HG03342 (cell line): ENCODE data around the gene PNMA1.

Experiments used
- ATAC-seq: cut with Tn5 transposase; IDR thresholded peaks from one replicate; pipeline ENCODE4 v1.9.1; 2021; ENCODE audit warnings: mild to moderate bottlenecking, moderate library complexity; ENCODE audit not compliant: unreplicated experiment

Gene PNMA1, protein sequence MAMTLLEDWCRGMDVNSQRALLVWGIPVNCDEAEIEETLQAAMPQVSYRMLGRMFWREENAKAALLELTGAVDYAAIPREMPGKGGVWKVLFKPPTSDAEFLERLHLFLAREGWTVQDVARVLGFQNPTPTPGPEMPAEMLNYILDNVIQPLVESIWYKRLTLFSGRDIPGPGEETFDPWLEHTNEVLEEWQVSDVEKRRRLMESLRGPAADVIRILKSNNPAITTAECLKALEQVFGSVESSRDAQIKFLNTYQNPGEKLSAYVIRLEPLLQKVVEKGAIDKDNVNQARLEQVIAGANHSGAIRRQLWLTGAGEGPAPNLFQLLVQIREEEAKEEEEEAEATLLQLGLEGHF

DNA sequence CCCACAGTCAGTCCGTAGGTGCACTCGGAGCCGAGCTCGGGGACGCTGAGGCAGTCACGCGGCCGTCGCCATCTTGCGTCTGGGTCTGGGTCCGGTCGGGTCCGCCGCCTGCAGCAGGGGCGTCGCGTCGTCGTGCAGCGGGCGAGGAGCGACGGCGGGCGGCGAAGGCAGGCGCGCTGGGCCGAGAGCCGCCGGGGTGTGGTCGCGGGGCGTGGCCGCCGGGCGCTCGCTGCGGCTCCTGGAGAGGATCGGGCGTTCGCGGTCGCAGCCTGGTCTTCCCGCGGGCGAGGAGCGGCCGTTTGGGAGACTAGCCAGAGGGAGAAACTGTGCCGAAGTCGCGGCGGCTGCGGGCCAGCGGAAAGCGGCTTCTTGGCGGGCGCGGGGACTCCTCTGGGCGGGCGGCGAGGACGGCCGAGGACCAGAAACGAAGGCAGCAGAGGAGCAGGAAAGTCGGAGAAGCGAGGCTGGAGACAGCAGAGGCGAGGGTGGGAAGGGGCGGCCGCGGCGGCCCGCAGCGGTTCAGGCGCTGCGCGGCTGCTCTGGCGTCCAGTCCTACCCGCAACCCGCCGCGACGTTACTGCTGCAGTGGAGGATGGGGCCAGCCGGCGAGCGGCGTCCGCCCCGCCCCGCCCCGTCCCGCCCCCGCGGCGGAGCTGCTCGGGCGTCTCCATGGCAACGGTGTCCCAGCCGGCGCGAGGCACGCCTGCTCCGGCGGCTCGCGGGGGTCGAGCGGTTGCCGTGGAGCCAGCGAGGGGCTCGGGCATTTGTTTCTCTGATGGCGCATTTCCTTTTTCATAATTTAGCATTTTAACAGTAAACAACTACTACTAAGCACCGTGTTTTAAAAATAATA lies at the start of gene PNMA1:
TSS of gene PNMA1 (minus strand) at position 582 of the 853 bp plus-strand sequence. CDS start 745 bp downstream, outside the sequence.
- ATAC-seq = peak; percentile 60

DNA sequence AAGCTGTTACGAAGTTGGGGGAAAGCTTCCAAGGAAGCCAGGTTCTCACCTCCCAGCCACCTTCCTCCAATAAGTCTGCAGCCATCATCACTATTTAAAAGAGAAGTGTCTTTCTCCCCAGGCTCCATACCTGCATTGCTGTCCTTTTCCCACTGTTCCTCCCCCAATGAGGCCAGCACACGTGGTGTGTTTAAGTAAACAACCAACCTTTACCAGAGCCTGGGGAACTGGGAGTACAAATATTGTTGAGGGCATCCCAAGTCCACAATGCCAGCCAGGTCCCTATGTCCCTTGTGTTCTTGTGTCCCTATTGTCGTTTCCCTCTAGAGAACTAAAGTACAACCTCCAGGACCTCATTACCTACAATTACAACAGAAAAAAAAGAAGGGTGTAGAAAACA lies 49.2 kb upstream of the PNMA1 start:
- no peak for ATAC-seq

DNA sequence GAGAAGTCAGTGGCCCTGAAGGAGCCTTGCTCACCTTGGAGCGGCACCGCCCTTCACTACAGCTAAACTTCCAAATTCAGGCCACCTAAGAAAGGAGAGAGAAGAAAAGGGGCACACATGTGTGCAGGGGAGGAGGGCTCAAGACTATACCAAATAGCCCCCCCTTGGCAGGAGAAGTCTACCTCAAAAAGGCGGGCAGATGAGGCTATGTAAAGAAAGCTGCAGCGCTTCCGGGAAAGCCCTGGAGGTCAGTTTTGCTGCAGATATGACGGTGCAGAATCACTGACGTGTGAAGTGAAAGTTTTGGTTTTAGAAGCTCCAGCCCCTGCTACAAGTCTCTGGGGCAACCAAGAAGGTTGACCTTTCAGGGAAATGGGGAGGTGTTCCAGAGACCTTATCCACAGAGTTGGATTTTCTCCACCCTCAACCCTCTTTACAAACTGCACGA lies 48.2 kb upstream of the PNMA1 start:
- peak; percentile 23 for ATAC-seq

DNA sequence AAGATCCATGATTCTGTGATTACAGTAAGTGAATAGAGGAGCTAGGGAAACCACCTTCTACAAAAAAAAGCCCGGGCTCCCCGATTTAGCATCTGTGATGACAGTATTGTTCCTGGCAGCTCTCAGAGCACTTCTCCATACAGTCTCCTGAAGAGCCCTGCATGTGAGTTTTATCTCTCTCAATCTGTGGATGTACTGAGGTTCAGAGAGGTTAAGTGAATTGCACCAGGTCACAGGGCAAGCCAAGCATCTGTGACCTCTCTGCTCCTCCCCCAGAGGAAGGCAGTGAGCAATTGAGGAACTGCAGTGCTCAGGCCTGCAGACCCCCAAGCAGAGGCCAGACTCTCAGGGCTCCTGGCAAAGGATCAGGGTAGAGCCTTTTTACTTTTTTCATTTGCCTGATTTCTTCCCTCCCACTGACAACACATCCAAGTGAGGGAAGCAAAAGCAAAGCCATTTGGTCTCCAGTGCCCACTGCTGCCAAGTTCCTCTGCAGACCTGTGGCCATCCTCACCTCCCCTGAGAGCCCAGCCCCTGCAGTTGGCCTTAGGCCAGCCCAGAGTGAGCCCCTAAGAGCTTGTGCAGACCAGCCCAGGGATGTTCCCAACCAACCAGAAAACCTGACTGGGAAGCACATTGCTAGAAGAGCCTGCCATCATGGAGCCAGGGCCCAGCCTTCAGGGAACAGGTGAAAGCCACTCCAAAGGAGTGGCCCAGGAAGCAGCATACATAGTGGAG lies 47.6 kb upstream of the PNMA1 start:
- no peak for ATAC-seq

DNA sequence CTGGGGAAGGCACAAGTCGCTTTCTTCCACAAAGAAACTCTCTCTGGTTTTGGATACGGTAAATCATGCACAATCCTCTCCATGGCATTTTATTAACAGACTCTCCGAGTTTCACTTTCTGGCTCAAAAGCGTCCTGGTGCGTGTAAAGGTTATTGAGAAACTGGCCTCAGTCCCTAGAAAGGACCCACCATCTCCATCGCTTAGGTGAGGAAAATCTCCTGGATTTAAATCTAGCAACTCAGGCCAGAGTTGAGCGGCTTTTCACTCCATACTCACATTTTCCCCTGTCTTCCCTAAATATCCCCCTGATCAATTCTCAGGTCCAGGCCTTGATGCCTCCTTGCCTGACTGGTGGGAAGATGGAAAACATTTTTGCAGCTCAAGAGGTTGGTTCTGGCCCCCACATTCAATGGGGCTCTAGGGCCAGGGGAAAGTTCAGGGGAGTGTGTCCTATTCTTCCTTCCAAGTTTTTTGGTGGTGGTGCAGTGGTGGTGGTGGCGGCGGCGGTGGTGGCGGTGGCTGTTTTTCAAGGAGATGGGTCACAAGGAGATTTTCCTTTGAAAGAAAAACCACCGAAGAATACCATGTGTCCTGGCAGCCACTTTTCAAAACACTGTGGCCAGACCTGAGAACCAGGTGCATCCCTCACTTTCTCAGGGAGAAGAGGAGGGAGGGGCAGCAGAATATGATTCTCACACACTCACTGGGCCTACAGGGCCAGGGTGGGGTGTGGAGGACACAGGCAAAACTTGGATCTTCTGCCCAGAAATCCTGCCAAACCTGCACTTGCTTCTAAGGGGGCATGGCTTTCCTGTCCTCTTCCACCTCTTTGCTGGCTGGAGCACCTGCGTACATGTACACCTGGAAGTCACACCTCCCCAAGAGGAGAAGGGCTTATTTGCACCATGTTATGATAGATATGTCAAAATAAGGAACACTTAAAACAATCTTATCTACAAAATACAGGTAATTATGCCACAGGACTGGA lies 46.7 kb upstream of the PNMA1 start:
- peak; percentile 3 for ATAC-seq

DNA sequence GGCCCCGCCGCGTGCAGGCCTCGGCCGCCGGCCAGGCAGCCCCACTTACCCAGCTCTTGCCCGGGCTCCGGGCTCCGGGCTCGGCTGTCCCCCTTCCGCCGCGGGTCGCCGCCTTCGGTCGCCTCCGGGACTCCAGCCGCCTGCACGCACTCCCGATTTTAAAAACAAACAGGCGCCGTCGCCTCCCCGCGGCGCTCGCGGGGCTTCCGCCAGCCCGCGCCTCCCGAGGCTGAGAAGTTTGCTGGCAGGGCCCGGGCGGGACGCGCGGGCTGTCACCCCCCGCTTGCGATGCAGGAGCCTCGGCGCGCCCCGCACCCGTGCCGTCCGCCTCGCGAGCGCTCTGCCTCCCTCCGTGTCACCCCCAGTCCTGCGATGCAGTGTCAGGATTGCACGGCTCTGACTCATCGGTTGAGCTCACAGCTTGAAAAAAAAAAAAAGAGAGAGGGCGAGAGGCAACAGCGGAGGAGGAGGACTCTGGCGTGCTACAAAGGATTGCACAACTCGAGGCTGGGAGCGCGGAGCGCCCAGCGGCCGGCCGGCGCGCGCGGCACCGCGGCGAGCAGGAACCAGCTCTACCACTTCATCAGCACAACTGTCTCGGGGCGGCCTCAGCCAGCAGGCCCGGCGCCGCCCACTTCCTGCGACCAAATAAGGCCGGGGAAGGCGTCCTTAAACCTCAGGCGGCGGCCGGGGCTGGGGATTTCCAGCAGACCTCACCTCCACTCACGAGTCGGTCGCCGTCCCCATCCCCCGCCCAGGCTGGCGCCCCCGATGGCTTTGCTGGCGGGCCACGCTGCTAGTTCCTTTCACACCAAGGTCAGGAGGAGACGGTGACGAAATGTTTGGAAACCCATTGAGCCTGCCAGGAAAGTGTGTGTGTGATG lies 45.8 kb upstream of the PNMA1 start:
- ATAC-seq = peak; percentile 53

DNA sequence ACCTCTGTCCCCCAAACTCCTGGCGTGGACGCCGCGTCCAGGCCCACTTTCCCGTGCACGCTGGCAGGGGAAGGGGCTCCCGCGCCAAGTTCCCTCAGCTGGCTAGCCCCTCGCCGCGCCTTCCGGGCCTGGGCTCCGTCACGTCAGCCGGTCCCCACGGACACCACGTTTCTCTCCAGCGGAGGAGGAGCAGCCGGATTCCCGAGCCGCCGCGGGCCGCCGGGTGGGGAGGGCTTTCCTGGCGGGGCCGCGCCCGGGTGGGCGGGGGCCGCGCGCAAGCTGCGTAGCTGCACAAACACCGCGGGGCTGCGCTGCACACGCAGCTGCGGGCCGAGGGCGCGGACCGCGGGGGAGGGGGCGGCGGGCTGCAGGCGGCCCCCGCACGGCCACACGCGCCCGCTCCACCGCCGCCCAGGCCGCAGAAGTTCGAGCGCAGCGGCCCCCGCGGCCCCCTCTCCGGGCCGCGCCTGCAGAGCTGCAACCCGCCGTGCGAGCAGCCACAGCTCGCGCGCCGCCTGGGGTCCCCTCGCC lies 45.1 kb upstream of the PNMA1 start:
- ATAC-seq = no peak

DNA sequence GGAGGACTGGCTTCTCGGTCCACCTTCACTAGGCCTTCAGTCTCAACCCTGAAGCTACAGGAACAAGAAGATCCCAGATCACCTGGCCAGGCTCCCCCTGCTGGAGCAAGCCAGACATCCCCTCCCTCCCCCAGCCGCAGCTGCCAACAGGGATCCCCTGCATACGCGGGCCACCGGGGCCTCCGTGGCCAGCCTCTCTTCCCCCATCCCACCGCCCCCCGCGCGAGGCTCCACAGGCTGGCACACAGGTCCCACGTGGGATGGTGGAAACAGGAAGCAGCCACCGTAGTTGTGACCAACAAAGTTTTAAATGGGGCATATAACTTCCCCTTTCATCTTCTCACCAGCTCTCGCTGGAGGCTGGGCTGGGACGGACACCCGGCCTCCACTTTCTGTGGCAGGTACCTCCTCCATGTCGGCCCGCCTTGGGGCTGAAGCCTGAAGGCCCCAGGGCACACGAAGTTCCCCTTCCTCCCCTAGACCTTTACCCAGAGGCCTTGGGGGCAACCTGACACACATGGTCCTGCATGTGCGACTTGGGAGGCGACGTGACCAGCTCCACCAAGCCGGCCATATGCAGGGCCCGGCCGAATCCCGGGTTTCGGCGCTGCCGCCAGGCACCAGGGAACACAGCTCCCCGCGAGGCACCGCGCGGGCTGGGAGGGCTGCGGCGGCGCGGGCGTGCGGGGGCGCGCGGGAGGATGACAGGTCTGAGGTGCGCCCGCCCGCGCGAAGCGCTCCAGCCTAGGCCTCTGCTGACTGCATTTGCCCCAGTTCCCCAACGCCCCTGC lies 44.4 kb upstream of the PNMA1 start:
- no peak for ATAC-seq

DNA sequence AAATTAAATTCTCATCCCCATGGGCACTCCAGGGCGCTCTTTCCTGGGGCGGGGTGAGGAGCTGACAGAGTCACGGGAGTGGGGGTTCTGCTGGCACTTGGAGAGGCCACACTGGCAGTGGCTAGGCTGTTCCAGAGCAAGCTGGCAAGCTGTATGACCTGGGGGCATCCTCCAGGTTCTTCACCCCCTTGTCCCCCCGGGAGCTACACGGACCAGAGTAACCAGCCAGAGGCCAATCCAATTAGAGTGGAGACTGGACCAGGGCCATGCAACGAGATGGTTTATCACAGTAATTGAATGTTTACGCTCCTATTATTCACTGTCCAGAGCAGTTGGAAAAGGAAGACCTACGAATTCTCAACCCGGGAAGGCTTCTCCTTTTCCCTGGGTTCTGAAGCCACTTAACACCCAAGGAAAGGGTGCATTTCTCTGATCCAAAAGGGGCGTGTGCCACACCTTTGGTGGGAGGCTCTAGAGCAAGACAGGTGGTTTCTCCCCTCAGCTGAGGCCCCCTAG lies 43.8 kb upstream of the PNMA1 start:
- ATAC-seq = no peak

DNA sequence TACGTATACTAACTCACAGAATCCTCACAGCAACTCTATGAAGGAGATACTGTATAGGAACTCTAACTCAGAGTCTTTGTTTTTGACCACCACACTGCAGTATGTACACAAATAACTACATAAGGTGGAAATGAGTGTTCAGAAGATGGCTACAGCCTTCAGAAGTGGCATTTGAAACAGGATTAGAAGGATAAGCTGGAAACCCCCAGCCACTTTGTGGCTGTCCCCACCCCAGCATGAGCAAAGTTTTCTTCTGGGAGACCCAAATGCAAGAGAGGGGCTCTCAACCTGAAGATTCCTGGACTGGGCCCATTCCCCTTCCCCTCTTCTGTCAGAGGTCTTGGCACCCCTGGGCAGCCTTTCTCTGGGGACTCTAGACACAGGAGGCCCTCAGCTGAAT lies 43.2 kb upstream of the PNMA1 start:
- ATAC-seq = no peak

DNA sequence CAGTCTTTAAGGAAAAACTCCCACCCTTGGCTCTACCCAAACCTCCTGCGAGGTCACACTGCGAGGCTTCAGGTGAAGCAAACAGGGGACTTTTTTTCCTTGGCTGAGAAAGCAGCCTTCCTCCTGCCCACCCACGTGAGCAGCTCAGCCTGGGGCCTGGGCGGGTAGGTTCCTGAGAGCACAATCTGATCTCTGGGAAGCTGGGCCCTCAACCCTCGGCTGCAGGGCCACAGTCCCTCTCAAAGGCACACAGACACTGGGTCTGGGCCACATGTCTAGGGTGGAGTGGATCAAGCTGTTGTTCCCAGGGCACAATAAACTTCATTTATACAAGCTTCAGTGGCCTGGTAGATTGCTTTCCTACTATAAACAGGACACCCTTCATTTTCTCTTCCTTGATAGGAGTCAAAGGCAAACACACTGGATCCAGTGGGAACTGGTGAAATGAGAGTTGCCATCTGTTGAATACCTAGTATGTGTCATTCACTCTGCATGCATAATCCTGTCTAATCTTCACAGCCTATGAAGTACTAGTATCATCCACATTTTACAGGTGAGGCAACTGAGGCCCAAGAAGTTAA lies 41.3 kb upstream of the PNMA1 start:
- ATAC-seq = no peak

DNA sequence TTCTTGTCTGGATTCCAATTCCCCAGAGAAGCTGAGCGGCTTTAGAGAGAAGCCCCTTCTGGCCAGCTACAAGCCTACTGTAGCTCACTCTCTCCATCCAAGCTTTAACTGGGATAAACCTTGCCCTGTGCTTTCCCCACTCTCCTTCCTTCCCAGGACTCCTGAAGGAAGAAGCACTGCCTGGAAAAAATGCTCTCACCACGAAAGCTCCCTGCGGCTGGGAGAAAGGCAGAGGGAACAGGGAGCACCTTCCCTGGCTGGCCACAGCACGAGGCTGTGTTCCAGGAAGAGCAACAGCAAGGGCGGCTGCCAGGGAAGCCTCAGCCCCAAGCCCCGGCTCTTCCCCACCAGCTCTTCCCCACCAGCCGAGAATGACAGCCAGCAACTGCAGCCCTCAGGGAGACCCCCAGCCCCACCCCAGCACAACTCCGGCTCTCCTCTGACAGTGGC lies 40.8 kb upstream of the PNMA1 start:
- ATAC-seq = no peak

DNA sequence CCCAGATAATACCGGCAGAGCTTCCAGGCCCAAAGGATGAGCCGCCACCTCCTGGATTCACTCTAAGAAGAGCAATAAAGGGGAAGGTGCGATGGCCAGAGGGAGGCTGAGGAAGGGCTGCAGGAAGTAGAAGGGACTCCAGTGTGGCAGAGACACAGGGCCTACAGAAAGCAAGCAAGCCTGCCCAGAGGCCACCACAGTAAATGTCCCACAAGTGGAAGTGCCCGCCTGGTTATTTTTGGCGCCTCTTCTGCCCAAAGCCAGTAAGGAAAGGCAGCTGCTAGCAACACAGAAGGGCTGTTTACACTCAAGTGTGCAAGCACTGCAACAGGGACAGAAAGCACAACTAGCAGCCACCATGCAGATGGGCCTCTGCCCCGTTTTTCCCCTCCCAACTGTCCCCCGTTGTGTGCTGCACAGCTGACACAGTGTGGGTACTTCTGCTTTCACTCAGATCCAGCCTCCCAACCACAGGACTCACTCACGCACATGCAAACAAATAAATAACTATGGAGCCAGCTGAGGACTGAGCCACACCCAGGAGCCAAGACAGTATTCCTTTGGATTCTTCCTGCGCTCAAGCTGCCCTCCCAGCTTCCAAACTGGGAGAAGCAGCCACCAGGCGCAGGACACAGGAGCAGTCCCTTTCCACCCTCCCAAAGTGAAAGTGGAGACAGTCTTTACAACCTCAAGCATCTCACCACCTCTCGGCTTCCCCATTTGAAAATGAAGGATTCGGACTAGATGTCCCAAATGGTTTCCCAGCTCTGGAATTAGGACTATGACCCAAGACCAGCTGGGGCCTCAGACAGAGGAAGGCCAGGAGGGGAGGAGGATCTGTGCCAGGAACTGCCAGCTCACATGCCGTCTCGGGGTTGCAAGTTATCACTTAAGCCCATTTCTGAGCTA lies 40.0 kb upstream of the PNMA1 start:
- peak; percentile 42 for ATAC-seq

DNA sequence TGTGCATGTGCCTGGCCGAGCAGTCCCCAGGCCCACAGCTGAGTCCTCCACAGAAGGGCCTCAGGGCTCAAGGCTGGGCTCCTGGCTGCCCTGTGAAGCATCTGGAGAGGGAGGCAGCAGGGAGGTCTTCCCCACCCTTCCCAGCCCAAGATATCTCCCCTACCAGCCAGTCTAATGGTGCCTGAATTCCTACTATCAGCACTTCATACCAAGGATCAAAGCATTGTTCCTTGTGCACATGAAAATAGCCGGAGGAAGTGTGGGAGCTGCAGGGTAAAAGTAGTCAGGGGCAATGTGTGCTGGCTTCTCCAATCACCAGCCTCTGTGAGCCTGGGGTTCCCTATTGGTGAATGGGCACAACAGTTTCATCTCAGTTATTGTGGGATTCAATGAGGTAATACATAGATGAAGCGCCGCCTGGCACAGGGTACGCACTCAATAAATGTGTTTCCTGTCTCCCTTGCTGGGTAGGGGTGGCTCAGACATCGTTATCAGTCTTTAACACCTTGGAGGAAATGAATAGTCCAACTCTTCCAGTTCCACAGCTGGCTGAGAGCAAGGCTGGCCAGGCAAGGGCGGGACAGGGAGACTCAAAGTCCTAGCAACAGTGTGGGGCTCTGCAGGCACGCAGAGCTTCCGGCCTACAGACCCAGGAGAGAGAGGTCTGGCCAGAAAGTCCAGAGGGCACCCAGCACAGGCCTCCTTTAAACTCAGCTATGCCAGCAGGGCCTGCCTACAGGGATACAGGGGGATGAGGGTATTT lies 39.1 kb upstream of the PNMA1 start:
- ATAC-seq = no peak

DNA sequence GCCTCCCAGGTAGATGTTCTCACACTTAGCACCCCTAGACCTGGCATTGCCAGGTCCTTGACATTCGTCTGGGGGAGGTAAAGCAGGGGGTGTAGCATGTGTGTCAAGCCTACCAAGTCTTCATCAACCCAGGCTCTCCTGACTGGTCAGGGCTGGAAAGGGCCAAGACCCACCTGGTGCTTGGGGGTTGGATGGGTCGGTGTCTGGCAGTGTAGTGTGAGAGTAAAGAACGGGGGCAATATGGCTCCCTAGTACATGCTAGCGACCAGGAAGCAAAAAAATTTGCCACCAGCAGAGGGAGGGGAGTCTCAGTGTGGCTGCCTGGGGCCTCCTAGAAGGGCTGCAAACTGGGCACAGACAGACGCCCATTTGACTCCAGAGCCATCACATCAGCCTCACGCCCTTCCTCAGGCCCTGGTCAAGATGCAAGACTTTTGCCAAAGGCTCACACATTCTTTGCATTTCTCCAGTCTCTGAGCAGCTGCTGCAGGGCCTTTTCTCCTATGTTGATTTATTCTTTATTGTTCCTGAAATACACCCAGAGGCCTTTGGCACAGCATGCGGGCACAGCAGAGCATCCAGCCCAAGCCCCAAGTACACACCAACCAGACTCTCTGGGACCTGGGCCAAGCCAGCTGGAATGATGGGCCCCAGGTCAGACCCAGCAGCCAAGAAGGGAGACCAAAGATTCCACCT lies 38.3 kb upstream of the PNMA1 start:
- ATAC-seq = no peak
